TTC549 (cell line): ENCODE data around the gene DNAH1.
"Not testable (repeated sequence)": the region's sequence is repeated elsewhere in the genome, so short reads cannot be mapped to it uniquely, and the experiment has no call there.

Experiments used
- FAIRE-seq: peaks from 2 replicates; lab custom pipeline; 2012; peaks lifted over from hg19 to GRCh38; lab: Jason Lieb, UNC

The DNAH1 gene

DNA sequence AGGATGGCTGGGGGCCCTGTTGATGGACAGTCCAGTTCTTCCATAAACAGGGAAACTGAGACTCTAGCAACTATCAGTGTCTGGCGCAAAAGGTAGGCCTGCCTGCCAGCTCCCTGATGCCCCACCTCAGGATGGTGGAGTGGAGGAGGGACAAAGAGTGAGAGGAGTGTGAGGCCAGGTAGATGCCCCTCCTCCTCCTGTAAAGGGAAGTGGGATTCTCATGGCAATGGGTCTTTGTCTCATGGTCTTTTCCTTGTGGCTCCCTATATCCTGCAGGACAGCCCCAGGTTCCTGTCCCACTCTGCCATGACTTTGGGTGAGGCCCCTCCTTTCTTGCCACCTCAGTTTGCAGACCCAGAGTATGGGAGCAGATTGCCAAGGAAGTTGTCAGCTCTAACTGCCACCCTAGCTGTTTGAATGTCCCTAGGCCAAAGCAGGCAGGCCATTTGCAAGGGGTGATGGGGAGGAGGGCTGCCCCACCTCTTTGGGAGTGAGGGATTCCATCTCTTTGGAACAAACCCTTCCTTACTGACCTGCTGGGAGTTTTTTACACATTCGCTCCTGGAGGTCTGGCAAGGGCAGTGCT lies 2.8 kb upstream of the DNAH1 start:
- FAIRE-seq = no peak

DNA sequence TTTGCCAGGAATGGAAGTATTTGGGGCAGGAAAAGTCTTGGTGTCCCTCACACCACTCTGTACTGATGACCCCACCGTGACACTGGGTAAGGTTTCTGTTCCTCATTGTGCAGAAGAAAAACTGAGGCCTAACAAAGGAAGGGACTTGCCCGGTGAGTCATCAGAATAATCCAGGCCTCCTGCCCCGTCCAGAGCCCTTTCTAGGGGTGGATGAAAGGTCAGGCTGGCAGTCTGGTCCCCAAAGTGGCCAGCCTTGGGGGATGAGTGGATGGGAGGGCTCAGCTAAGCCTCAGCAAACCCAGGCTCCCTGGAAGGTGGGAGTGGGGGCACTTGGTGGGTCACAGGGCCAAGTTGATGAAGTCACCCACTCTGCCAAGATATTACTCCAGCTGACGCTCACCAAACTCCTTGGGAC lies 2.3 kb upstream of the DNAH1 start:
- FAIRE-seq = no peak

DNA sequence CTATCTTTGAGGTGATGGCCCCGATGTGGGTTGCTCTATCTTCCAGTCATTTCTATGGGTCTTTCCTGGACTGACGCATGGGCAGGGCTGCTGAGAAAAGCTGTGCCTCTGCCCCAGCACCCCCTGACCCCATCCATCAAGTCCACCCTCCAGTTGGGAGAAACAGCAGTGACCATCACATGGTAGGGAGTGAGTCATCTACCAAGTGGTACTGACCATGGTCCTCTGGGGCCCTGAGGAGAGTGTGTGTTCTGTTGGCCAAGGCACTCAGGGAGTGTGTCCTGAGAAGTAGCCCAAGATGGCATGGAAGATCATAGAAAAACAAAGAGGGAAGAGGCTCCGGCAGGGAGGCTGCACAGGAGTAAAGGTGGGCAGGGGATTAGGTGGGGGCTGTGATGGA lies 1.6 kb upstream of the DNAH1 start:
- FAIRE-seq = no peak

DNA sequence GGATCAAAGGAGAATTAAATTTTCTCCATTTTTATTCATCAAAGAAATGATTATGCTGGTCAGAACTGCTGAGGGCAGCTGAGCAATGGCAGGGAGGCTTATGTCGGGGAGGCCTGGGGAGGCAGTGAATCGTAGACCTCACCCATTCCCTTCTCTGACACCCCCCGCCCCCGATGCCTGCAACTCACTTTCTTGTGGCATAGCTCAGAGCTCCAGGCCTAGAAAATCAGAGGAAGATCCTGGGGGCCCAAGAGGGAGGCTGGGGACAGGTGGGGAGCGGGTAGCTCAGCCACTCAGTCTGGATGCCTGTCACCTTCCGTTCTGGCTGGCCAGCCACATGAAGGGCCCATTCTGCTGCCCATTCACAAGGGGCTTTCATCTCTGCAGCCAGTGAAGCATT lies 1.1 kb upstream of the DNAH1 start:
- no peak for FAIRE-seq

DNA sequence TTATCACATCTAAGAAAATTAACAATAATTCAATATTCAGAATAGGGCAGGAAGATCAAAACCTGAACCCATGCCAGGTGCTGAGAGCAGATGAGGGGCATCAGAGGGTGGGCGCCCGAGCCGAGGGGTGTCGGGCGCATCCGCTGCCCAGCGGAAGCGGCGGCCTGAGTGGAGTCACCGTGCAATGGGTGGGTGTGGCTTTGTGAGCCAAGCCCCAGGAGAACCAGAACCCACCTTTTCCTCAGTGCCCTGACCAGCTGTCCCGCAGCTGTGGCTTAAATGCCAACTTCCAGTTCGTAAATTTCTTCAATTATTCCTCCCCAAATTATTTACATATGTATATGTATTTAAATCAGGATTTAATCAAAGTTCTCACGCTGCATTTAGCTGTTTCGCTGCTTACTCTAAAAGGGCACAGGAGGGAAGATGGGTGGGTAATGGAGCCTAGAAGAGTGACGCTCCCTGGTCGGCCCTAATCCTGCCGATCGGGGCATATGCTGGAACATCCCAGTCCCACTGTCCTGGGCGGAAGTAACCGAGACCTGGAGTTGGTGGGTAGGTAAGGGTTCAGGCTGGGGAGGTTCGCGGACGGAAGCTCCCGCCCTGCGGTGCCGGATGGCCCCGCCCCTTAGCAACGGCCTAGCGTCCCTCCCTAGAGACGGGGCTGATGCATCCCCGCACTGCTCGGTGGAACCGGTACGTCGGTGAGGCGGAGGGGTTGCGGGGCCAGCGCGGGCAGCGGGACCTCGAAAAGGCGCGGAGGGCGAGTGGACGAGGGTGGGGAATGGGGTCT lies 1.3 kb downstream of the DNAH1 start:
- no peak for FAIRE-seq

DNA sequence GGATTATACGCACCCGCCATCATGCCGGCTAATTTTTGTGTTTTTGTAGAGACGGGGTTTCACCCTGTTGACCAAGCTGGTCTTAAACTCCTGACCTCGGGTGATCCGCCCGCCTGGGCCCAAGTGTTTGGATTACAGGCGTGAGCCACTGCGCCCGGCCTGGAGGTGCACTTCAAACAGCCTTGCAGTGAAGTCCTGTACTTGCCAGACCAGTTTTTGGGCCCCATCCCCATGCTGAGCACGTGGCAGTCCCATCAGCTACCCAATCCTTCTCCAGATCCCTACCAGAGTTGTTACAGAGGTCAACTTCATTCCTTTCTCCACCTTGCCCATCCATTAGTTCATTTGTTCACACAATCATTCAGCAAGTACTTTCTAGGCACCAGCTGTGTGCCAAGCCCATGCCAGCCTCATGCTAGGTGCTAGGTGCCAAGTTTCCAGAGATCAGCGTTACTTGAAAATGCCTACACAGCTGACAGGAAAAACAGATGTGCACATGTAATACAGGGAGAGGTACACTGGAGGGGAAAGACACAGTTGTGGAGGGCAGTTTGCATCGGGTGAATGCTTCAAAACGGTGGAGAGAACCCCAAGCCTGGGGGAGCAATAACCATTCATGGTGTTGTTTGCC lies 2.2 kb downstream of the DNAH1 start:
- no peak for FAIRE-seq

DNA sequence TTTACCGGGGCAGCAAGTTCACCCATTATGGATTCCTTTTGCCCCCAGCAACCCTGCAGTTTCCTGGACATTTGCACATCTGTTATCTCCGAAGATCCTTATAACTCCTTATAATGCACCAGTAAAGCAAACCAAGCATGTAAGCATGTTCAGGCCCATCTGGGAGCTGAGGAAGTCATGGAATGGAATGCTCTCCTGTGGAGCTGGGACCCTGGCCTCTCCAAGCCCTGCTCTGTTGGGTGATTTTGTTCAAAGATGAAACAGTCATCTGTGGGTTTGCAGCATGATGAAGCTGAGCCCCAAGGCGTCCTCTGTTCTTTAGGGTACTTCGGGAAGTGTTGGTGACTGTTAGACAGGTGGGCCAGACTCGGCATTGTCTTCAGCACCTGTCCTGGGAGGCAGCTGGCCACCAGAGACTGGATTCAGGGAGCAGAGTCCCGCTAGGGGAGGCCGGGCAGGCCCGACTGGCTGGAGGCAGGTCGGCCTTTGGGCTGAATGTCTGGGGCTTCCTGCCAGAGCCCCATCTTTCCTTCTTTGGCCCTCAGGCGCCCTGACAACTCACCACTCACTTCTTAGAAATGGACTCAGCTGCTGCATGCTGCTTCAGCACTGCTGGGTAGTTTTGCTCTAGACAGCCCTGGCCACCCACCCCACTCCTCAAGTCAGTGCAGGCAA lies 3.9 kb downstream of the DNAH1 start:
- no peak for FAIRE-seq

DNA sequence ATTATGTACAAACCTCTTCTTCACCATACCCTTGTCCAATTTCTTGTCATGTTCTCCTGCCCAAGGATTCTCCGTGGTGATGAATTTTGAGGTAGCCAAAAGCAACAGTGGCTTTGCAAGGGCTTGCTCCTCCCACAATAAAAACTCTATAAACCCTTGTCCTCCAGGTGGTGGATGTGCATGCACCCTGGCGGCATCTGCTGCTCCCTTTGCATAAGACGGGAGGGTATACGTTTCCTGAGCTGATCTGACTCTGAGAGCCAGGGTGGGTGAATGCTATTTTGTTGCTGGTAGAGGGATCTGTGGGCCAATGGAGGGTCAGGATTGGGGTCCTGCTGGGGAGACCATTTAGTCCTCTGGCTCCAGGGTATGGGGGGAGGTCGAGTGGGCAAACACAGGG lies 5.4 kb downstream of the DNAH1 start:
- FAIRE-seq = no peak

DNA sequence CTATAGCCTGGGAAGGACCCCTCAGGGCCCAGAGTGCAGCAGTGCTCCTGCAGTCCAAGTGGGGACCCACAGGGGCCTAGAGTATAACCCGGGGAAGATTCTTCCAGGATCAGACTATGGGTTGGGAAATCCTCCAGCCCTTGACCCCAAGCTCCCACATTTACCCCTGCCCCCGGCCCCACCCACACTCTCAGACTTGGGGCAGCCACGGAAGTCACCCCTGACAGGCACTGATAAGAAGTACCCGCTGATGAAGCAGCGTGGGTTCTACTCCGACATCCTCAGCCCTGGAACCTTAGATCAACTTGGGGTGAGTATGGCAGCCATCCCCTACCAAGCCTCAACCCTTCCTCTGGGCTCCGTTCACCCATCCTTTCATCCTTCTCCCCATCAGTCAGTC lies 6.3 kb downstream of the DNAH1 start:
- FAIRE-seq = no peak

DNA sequence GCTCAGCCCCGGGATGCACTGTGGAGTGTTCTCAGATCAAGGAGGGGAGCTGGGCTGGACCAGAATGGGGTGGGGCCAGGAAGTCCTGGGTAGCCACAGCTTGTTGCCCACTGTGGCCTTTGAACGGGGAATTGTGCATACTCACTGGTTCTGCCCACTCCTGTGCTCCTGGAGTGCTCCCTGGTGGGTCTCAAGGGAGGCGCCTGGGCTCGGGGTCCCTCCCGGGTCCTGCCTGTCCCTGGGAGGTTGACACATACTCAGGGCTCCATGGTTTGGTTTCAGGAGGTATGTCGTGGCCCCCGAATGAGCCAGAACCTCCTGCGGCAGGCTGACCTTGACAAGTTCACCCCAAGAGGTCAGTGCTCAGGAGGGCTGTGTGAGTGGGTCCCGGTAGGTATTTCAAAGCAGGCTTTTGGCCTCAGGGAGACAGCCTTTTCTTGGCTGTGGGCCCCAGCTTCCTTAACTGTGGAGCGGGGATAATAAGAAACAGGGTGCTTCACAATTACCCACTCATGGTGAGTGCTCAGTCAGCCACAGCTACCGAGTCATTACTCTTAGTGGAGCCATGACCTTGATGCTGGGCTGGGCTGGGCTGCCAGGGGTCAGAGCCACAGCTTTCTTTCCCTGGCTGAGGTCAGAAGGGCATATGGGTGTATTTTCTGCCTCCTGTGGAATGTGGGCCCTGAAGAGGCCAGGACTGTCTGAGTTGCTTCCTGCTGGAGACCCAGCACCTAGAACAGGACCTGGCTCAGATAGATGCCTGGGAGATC lies 7.6 kb downstream of the DNAH1 start:
- no peak for FAIRE-seq

DNA sequence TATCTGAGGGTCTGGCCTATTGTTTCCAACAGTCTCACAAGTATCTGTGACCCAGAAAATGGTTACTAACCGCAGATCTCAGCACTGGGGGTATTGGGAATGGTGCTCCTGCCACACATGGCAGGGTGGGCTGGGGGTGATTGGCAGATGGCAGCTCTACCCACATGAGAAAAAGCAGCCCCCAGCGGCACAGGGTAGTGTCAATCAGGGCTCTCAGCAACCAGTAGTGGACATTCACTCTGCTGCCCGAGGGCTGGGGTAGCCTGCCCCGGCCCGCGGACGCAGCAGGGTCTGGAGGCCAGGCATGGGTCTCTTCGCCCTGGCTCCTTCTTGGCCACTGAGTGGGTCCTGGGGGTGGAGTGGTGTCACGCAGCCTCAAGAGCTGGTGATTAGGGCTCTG lies 8.6 kb downstream of the DNAH1 start:
- FAIRE-seq = no peak

DNA sequence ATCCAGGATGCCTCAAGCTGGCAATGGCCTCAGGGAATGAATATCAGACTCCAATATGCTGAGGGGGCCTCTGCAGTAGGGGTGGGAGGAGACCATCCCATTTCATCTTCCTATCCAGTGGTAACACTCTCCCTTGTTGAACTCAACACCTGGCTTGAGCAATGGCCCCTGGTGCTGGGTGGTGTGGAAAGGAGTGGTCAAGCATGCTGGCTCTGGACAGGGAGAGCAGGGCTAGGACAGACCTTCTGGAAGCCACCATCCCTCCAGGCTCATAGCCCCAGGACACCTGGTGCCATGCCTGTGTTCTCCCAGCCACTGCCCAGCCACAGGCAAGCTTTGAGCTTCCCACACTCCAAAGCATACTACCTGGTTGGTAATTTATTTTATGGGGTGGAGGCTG lies 9.6 kb downstream of the DNAH1 start:
- no peak for FAIRE-seq

DNA sequence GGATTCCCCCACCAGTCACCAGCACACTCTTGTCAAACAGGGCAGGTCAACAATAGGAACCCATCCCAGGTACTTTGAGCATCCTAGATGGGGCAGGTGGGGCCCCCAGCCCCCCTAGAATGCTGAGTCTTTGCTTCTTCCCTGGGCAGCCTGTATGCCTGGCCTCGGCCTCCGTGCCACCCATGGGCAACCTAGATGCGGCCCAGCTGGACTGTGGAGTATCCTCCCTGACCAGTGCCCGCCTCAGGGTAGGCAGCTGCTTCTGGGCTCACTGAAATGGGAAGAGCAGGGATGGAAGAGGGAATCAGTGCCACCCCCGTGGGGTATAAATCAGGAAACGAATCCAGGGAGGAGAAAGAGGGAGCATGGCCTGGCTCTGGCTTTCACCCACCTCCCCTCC lies 10.9 kb downstream of the DNAH1 start:
- no peak for FAIRE-seq

DNA sequence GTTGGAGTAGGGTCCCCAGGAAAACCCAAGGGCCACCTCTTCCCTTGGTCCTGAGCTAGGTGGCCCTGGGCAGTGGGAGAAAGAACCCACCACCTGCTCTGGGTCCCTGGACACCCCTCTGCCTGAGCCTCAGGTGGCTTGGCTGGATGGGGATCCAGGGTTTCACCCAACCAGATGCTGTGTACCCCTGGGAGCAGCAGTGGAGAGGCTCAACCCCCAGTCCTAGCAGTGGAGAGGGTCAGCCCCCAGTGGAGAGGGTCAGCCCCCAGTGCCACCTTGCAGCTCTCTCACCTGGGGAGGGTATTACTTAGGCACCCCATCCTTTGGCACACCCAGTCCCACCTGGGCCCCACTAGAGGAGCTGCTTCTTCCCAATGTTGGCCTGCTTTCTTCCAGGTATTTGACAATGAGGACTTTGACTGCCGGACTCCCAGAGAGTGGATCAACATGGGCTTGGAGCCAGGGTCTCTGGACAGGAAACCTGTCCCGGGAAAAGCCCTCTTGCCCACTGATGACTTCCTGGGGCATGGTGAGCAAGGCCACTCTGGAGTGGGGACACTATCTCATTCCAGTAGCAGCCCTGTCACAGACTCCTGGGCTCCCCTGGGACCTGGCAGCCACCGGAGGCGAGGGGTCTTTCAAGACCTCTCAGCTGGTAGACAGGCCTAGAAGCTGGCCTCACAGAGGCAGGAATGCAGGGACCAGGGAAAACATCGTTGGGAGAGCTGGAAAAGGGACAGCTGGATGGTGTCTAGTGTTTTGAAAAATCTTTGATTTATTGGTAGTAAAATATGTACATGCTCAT lies 11.6 kb downstream of the DNAH1 start:
- no peak for FAIRE-seq

DNA sequence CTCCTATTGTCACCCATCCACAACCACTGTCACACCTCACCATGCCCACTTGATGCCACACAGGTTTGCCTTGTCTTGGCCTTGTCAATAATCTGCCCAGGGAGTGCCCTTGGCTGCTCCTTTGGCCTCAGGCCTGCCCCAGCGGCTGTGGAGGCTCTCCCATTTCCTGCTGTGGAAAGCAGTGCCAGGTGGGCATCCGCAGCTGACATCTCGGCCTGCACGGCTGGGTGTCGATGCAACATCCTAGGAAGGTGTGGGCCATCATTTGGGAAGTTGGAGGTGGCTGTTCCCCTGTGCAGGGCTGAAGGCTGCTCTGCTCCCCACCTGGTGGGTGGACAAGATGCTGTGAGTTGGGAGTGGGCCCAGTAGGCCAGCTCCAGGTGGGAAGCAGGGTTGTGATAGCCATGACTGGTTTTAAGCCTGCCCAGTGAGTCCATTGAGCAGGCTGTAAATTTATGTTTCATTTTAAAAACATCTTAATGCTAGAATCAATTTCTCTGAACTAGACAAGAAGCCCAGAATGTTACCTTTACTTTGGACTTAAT lies 12.5 kb downstream of the DNAH1 start:
- FAIRE-seq = no peak

DNA sequence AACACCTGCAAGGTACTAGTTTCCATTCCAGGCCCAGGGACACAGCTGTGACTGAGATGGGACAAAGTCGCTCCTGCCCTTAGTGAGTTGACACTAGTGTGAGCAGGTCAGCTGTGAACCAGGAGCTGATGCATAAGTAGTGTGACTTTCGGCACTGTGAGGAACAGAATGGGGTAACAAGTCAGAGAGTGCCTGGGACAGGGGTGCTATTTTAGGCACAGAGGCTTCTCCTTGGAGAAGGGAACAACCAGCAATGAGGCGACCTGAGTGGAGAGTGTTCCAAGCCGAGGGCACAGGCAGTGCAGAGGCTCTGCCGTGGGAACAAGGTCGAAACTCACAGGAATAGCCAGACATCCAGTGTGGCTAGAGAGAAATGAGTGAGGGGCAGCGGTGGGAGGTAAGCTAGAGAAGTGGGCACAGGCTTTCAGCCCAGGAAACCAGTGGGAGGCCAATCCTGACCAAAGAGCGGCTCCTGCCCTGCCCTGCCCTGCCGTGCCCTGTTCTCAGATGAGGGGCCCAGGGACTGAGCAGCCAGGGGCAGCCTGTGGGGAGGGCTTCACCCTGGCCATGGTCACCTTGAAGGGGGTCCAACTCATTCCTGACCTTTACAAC lies 14.2 kb downstream of the DNAH1 start:
- FAIRE-seq = no peak

DNA sequence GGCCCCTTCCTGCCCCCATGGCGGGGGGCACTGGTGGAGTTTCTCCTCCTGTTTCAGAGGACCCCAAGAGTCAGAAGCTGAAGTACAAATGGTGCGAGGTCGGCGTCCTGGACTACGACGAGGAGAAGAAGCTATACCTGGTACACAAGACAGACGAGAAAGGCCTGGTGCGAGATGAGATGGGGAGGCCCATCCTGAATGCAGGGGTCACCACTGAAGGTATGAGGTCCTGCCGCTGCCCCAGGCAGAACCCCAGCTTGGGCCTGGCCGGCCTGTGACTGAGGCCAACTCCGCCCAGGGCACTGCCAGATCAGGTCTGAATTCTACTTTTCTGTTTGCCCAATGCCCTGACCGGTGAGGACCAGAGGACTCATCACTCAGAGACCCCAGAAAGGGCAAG lies 15.0 kb downstream of the DNAH1 start:
- no peak for FAIRE-seq

DNA sequence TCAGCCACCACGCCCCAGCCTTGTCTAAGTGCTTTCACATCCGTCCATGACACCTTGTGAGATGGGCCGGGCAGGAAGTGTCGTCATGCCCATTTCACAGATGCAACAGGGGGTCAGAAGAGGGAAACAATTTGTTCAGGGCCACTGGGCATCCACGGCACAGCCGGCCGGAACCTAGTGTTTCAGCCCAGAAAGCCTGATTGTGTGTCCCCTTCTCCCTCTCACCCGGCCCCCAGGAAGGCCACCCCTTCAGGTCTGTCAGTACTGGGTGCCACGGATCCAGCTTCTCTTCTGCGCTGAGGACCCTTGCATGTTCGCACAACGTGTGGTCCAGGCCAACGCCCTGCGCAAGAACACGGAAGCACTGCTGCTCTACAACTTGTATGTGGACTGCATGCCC lies 15.8 kb downstream of the DNAH1 start:
- no peak for FAIRE-seq

DNA sequence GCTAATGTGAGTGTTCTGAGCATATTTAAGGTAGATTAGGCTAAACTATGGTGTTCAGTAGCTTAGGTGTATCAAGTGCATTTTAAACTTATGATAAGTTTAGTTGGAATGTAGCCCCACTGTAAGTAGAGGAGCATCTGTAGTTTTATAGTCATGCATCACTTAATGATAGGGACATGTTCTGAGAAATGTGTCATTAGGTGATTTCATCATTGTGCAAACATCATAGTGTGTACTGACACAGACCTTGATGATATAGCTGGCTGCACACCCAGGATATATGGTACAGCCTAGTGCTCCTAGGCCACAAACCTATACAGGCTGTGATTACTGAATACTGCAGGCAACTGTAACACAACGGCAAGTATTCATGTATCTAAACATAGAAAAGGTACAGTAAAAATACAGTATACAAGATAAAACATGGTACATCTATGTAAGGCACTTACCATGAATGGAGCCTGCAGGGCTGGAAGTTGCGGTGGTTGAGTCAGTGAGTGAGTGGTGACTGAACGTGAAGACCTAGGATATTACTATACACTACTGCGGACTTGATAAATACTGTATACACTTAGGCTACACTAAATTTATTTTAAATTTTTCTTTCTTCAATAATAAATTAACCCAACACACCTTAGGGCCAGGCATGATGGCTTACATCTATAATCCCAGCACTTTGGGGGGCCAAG lies 17.9 kb downstream of the DNAH1 start:
- FAIRE-seq = no peak

DNA sequence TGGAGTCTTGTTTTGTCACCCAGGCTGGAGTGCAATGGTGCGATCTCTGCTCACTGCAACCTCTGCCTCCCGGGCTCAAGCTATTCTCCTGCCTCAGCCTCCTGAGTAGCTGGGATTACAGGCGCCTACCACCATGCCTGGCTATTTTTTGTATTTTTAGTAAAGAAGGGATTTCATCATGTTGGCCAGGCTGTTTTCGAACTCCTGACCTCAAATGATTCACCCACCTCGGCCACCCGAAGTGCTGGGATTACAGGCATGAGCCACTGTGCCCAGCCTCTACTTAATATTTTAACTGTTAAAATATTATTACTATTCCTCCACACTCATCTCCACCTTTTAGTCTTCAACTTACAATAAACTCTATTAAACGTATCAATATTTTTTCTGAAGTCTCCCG lies 22.0 kb downstream of the DNAH1 start:
- not testable (repeated sequence) for FAIRE-seq
